ENCODE results near the gene TBL1XR1.

TBL1XR1 gene

DNA sequence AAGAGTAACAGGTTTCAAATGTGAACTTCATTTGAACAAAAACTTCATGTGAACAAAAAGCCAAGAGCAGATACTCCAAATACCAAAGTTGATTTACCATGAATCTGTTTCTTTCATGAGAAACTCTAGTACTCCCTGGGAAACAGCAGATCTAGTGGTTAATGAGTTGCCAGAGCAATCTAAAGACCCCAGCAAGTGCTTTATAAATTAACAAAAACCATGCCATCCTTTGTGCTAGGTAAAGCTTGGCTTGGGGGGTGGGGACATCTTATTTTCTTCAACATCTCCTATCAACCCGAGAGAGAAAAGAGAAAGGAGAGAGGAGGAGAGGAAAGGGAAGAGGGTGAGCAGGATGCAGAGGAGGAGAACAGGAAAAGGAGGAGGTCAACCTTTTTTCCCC lies 100.7 kb downstream of the TBL1XR1 start:
- Histone ChIP-seq H3K4me1 (no peaks in the 10 kb centered on the region), H3K4me3 (ENCODE audit: low read depth, low read length) (no peak overlapping the region), H3K36me3 (no peaks in the 10 kb centered on the region), H3K27me3 (no peaks in the 10 kb centered on the region), H3K9me3 (no peaks in the 10 kb centered on the region)
- no peak for TF ChIP-seq CTCF (IDR thresholded peaks at IDR 0.05; ENCODE audit: low read depth, low read length)
- DNase-seq = no peak

GRCh38 chr3:177093966-177094365 lies 103.3 kb downstream of the TBL1XR1 start:
- DNase-seq = no peak
- Histone ChIP-seq H3K9me3 (no peaks in the 10 kb centered on the region), H3K36me3 (no peaks in the 10 kb centered on the region), H3K4me1 (no peaks in the 10 kb centered on the region), H3K4me3 (ENCODE audit: low read depth, low read length) (no peak overlapping the region), H3K27me3 (no peaks in the 10 kb centered on the region)
- no peak for TF ChIP-seq CTCF (IDR thresholded peaks at IDR 0.05; ENCODE audit: low read depth, low read length)

GRCh38 chr3:177089901-177090300 lies 107.4 kb downstream of the TBL1XR1 start:
- no peaks in the 10 kb centered on the region for H3K27me3 ChIP-seq
- H3K4me3 ChIP-seq (ENCODE audit: low read depth, low read length) = no peak overlapping the region
- no peaks in the 10 kb centered on the region for H3K36me3 ChIP-seq
- no peaks in the 10 kb centered on the region for H3K4me1 ChIP-seq
- TF ChIP-seq CTCF (IDR thresholded peaks at IDR 0.05; ENCODE audit: low read depth, low read length) = no peak
- no peak for DNase-seq
- no peaks in the 10 kb centered on the region for H3K9me3 ChIP-seq

GRCh38 chr3:177089110-177089509 lies 108.2 kb downstream of the TBL1XR1 start:
- no peaks in the 10 kb centered on the region for H3K4me1 ChIP-seq
- no peak for DNase-seq
- peaks cover 4% of the 10 kb centered on the region; the same call in 1 of the 2 replicates for H3K36me3 ChIP-seq
- no peak for TF ChIP-seq CTCF (IDR thresholded peaks at IDR 0.05; ENCODE audit: low read depth, low read length)
- no peak overlapping the region for H3K4me3 ChIP-seq (ENCODE audit: low read depth, low read length)
- H3K9me3 ChIP-seq = no peaks in the 10 kb centered on the region
- no peaks in the 10 kb centered on the region for H3K27me3 ChIP-seq

DNA sequence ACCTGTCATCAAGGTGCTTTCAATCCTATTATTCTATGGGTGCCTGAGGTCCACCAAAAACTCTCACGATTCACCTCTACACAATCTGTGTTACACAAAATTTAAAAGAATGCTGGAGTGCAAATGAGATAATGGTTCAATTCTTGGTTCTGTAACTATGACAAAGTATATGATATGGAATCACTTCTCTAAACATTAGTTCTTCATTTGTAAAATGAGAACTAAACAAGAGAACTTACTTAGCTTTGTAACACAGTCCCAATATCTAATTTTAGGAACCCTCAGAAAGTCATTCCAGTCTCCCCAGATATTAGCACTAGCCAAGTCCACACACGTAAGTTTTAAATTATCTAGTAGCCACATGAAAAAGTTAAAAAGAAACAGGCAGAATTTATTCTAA lies 111.5 kb downstream of the TBL1XR1 start:
- no peak for DNase-seq
- no peak for TF ChIP-seq CTCF (IDR thresholded peaks at IDR 0.05; ENCODE audit: low read depth, low read length)
- Histone ChIP-seq H3K27me3 (no peaks in the 10 kb centered on the region), H3K9me3 (no peaks in the 10 kb centered on the region), H3K36me3 (peaks cover 4% of the 10 kb centered on the region; the same call in 1 of the 2 replicates), H3K4me1 (no peaks in the 10 kb centered on the region), H3K4me3 (ENCODE audit: low read depth, low read length) (no peak overlapping the region)

GRCh38 chr3:177084616-177085015 lies 112.7 kb downstream of the TBL1XR1 start:
- Histone ChIP-seq H3K9me3 (no peaks in the 10 kb centered on the region), H3K27me3 (no peaks in the 10 kb centered on the region), H3K4me1 (no peaks in the 10 kb centered on the region), H3K36me3 (peaks cover 4% of the 10 kb centered on the region; the same call in 1 of the 2 replicates), H3K4me3 (ENCODE audit: low read depth, low read length) (no peak overlapping the region)
- no peak for DNase-seq
- no peak for TF ChIP-seq CTCF (IDR thresholded peaks at IDR 0.05; ENCODE audit: low read depth, low read length)

Measured in BE2C (cell line).